NCI-H2029 treated with DMSO at 0.1 percent for 48 hours (cell line): Measurements from ENCODE around the gene SMPD4.
"Not testable (repeated sequence)": the region's sequence is repeated elsewhere in the genome, so short reads cannot be mapped to it uniquely, and the experiment has no call there.

Experiments used
- DNase-seq: peaks from one replicate; lab custom pipeline; 2025; lab: John Stamatoyannopoulos, UW

The SMPD4 gene

GRCh38 chr2:130181325-130181879, at the start of gene SMPD4:
SMPD4 (minus strand) TSS chr2:130181602; CDS start chr2:130176592, 5,010 bp downstream.
- peak; percentile 52 for DNase-seq

DNA sequence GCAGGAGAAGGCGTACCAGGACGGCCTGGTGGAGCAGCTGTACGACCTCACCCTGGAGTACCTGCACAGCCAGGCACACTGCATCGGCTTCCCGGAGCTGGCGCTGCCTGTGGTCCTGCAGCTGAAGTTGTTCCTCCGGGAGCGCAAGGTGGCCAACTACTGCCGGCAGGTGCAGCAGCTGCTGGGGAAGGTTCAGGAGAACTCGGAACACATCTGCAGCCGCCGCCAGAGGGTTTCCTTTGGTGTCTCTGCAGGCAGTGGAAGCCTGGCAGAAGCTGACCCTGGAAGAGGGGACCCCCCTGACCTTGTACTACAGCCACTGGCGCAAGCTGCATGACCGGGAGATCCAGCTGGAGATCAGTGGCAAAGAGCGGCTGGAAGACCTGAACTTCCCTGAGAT, 49.5 kb upstream of the SMPD4 start:
- not testable (repeated sequence) for DNase-seq

DNA sequence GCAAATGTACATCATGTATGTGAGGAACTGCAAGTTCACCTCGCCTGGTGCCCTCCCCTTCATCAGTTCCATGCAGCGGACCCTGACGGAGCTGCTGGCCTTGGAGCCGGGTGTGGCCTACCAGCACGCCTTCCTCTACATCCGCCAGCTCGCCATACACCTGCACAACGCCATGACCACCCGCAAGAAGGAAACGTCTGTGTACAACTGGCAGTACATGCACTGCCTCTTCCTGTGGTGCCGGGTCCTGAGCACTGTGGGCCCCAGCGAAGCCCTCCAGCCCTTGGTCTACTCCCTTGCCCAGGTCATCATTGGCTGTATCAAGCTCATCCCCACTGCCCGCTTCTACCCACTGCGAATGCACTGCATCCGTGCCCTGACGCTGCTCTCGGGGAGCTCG, 49.0 kb upstream of the SMPD4 start:
- not testable (repeated sequence) for DNase-seq

DNA sequence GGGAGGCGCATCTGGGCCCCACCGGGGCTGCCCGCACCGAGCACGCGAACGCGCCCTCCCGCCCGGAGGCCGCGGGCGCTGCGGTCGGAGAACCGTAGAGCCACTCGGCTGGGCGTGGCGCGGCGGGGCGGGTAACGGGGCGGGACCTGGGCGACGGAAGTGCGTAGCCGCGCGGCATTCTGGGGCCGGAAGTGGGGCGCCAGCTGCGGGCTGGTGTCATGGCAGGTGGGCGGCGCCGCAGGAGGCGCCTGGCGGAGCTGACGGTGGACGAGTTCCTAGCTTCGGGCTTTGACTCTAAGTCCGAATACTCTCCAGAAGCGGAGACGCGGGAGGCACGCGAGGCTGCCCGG, 47.7 kb upstream of the SMPD4 start:
- DNase-seq: not testable (repeated sequence)

DNA sequence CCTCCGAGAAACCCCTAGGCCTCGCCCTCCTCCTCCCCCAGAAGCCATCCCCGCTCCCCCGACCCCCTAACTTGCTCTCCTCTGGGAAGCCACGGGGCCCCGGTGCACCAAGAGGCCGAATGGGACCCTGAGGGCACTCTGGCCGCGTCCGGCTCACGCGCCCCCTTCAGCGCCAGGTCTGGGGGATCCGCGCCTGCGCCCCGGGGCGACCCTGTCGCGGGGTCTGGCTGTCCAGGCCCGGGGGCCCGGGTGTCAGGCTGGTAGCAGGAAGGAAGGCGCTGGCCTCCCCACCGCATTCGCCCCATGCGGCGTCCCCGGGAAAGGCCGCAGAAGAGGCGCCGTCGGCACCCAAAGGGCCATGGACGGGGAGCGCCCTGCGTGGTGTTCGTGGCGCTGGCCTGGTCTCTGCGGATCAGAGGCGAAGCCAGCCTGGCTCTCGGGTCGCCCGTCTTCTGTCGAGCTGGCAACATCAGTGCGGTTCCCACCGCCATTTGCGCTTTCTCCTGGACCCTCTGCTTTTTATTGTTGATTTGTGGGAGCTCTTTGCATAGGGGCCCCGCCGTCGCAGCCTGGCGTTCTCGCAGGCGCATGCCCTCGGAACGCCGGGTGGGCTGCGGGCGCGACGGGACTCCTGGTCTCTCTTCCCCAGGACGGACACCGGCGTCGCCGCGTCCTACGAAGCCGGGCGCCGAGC, 47.2 kb upstream of the SMPD4 start:
- not testable (repeated sequence) for DNase-seq

DNA sequence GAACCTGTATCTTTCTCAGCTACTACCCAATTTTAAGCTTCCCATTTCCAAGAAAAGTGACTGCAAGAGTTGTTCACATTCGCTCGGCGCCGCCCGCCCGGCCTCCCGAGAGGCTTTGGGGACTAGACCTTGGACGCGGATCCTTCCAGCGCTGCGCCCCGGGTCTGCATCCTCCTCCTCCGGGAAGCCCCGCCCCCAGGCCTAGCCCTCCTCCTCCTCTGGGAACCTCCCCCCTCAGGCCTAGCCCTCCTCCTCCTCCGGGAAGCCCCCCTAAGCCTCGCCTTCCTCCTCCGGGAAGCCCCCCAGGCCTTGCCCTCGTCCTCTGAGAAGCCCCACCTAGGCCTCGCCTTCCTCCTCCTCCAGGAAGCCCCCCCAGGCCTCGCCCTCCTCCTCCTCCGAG, 46.6 kb upstream of the SMPD4 start:
- not testable (repeated sequence) for DNase-seq

DNA sequence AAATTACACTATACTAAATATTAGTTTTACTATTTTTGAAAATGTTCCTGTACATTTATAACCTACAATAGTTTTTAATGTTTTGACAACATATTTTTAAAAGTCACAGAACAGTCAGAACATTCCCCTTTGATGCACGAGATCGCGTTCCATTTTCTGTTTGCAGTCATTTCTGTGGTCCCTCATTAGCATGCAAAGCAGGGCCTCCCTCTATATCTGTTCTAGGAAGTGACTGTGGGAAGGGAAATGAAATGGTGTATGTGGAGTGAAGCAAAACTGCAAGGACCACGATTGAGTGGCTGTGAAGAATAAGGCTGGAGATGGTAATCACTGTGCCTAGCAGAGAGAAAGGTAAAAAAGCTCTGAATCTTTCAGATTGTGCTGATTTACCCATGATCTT, 41.1 kb upstream of the SMPD4 start:
- not testable (repeated sequence) for DNase-seq

DNA sequence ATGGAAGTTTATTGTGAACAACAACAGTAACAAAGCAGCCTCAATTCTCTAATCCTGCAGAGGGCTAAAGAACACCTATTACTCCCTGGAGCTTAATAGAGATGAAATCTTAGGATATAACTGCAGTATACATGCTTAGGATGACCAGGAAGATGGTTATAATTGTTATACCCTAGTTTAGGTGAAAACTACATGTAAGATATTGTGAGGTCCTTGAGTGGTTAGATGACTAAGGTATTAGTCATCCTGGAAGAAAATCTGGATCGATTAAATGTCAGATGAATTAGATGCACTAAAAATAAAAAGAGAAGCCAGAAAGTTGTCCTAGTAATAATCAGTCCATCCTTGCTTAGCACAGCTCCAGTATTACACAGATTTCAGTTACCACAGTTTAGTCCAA, 39.1 kb upstream of the SMPD4 start:
- DNase-seq: not testable (repeated sequence)

GRCh38 chr2:130219147-130219546, 37.7 kb upstream of the SMPD4 start:
- DNase-seq: not testable (repeated sequence)

- DNase-seq: not testable (repeated sequence)
Measured at GRCh38 chr2:130207051-130207450, 25.6 kb upstream of the SMPD4 start.

GRCh38 chr2:130203150-130203549, 21.7 kb upstream of the SMPD4 start:
- not testable (repeated sequence) for DNase-seq

GRCh38 chr2:130202518-130202917, 21.1 kb upstream of the SMPD4 start:
- not testable (repeated sequence) for DNase-seq

DNA sequence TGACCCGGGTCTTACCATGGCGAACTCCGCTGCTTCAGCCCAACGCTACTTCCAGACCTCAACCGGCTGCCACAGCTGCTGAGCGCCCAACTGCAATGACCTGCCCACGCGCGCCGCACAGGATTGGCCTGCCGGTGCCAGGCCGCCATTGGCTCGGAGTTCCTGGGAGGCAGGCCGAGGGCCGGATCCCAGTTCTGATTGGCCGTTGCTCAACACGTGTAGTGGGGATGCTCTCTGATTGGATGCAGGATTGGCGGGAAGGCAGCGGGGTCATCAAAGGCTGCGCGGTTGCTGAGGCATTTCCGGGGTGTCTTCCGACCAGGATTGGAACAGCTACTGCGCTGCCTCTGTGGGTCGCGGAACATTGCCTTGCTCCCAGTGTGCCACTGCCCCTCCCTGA, 16.9 kb upstream of the SMPD4 start, which contains the start of gene TUBA3E:
TSS of gene TUBA3E (minus strand) at position 97 of the 400 bp plus-strand sequence. CDS start at position 18, 79 bp downstream.
- DNase-seq: no peak

DNA sequence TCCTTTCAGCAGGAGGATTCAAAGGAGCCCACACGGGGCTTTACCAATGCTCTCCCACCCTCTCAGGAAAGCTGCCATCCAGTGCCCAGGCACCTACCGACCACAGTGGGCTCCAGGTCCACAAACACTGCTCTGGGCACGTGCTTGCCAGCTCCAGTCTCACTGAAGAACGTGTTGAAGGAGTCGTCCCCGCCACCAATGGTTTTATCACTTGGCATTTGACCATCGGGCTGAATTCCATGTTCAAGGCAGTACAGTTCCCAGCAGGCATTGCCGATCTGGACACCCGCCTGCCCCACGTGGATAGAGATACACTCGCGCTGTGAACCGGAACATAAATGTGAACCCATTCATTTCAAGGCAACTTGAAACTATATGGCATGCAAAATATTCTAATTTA, 14.7 kb upstream of the SMPD4 start:
- DNase-seq: not testable (repeated sequence)

DNA sequence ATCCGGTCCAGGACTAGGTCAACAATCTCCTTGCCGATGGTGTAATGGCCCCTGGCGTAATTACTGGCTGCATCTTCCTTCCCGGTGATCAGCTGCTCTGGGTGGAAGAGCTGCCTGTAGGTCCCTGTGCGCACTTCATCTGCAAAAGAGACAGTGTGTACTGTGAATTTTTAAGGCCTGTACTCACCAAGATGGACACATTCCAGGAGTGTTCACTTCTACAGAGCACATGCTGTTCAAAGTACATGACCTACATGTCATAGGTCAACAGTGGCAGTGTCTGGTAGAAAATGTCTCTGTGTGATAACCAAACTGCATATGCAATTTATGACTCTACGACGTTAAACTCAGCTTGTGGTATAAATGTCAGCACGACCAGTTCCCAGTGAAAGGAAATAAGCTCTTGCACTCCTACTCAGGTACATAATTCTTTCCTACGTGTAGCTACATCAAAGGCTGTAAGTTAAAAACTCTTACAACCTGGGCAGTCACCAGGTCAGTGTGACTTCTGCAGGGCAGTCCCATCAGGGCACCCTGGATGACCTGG, 13.8 kb upstream of the SMPD4 start:
- DNase-seq: not testable (repeated sequence)

DNA sequence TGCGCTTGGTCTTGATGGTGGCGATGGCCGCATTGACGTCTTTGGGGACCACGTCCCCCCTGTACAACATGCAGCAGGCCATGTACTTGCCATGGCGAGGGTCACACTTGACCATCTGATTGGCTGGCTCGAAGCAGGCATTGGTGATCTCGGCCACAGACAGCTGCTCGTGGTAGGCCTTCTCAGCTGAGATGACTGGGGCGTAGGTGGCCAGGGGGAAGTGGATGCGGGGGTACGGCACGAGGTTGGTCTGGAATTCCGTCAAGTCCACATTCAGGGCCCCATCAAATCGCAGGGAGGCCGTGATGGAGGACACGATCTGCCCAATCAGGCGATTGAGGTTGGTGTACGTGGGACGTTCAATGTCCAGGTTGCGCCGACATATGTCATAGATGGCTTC, 12.4 kb upstream of the SMPD4 start:
- DNase-seq: not testable (repeated sequence)

GRCh38 chr2:130192451-130192850, 11.0 kb upstream of the SMPD4 start:
- DNase-seq: not testable (repeated sequence)

DNA sequence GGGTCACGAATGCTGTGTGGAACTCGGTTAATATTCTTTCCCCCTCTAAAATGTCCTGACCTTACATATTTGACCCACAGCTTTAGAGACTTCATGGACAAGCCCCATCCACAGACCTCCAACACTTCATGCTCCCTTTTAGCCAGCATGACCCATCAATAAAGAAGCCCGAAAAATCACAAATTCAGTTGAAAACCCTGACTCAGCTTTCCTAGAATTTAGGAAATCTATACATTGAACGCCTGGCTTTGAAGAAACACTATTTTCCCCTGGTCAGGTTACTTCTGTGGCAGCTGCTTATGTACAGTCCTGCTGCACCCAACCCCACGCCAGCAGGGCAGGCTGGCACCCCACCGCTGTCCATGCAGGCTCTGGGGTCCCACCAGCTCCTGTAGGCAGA, 9.9 kb upstream of the SMPD4 start:
- not testable (repeated sequence) for DNase-seq

DNA sequence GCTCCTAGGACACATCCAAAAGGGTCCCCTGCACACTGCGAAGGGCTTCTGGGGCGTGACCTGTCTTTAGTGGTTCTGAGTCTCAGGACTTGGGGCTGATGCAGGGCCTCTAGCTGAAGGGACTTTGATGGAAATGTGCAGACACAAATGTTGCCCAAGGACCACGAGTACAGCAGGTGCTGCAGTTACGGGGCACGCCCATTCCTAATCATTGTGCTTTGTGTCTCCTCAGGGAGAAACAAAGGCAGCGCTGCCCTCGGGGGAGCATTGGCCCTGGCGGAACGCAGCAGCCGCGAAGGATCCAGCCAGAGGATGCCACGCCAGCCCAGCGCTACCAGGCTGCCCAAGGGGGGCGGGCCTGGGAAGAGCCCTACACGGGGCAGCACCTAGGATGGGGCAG, 8.8 kb upstream of the SMPD4 start:
- no peak for DNase-seq

GRCh38 chr2:130188958-130189357, 7.6 kb upstream of the SMPD4 start:
- not testable (repeated sequence) for DNase-seq

GRCh38 chr2:130187859-130188792, 6.7 kb upstream of the SMPD4 start:
- not testable (repeated sequence) for DNase-seq

- no peak for DNase-seq
Measured at GRCh38 chr2:130187268-130187667, 5.9 kb upstream of the SMPD4 start.
